ENCODE measurements around the gene CCDC91. TPM values are rescaled to one million over a fixed set of nuclear protein-coding genes. Genes with fewer than 3 reads are reported as not detected.

CCDC91 gene
- total RNA-seq, 1 experiment from 2014 or later: 26.8 TPM

DNA sequence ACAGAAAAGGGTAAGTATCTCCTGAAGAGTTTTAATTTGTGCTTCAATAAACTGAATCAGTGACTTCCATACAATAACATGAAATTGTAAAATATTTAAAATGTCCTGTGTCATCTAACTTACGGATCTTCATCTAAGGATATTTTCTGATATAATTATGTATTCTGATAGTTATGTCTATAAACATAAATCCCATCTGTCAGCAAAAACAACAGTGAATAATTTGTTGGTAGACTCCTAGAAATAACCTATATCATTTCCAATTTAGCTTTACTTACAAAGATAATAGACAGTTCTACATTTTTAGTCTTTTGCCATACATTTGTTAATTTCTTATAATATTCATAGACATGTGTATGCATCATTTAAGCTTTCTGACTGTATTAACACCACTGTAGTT lies 293.9 kb downstream of the CCDC91 start:
- Histone ChIP-seq H3K36me3 (ENCODE audit: insufficient read depth, low read length, poor library complexity, severe bottlenecking) (no peaks in the 10 kb centered on the region), H3K9me3 (ENCODE audit: low read depth, low read length, poor library complexity, severe bottlenecking) (no peaks in the 10 kb centered on the region), H3K27me3 (replicated peaks; ENCODE audit: insufficient read depth, low read depth, low read length, poor library complexity) (no peaks in the 10 kb centered on the region), H3K4me1 (ENCODE audit: insufficient read depth, low read length, poor library complexity, severe bottlenecking) (no peaks in the 10 kb centered on the region), H3K27ac (ENCODE audit: low read depth, low read length, poor library complexity, severe bottlenecking) (no peak overlapping the region), H3K4me3 (ENCODE audit: low read depth, low read length, poor library complexity, severe bottlenecking) (no peak overlapping the region)
- DNase-seq (ENCODE audit: low spot score): no peak
- TF ChIP-seq CTCF (conservative IDR thresholded peaks at IDR 0.05; ENCODE audit: low read depth, low read length) (no peak), EZH2 (IDR thresholded peaks at IDR 0.05; ENCODE audit: borderline replicate concordance, low read depth, low read length, poor library complexity, severe bottlenecking) (no peak)
- intact Hi-C loops (cut with micrococcal nuclease; ENCODE audit: unreplicated experiment): no loop called here
- ChIA-PET CTCF (no interaction called here), POLR2A (ENCODE audit: low non-redundant PET) (no interaction called here)
- no TSS peak for BruUV-seq (replicated peaks)

DNA sequence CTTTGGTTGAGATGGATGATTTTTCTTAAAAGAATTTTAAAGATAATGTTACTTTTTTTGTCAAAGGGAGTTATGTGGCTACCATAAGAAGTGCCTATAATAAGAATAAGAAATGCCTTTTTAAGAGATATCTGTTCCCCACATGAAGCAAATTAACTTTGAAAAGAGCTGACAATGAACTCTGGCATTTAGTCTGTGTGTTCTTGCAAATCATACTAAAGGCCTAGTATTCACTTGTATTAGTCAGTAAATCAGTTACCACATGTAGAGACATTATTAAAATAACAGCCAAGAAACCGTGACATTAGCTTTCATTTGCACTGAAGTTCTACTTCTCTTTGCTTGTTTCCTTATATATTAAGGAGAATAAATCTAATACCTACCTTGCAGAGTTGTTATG lies 296.3 kb downstream of the CCDC91 start:
- intact Hi-C loops (cut with micrococcal nuclease; ENCODE audit: unreplicated experiment): no loop called here
- Histone ChIP-seq H3K4me3 (ENCODE audit: low read depth, low read length, poor library complexity, severe bottlenecking) (no peak overlapping the region), H3K4me1 (ENCODE audit: insufficient read depth, low read length, poor library complexity, severe bottlenecking) (no peaks in the 10 kb centered on the region), H3K27me3 (replicated peaks; ENCODE audit: insufficient read depth, low read depth, low read length, poor library complexity) (no peaks in the 10 kb centered on the region), H3K9me3 (ENCODE audit: low read depth, low read length, poor library complexity, severe bottlenecking) (no peaks in the 10 kb centered on the region), H3K36me3 (ENCODE audit: insufficient read depth, low read length, poor library complexity, severe bottlenecking) (no peaks in the 10 kb centered on the region), H3K27ac (ENCODE audit: low read depth, low read length, poor library complexity, severe bottlenecking) (no peak overlapping the region)
- TF ChIP-seq EZH2 (IDR thresholded peaks at IDR 0.05; ENCODE audit: borderline replicate concordance, low read depth, low read length, poor library complexity, severe bottlenecking) (no peak), CTCF (conservative IDR thresholded peaks at IDR 0.05; ENCODE audit: low read depth, low read length) (no peak)
- POLR2A ChIA-PET (ENCODE audit: low non-redundant PET): no interaction called here
- no peak for DNase-seq (ENCODE audit: low spot score)
- CTCF ChIA-PET: no interaction called here
- no TSS peak for BruUV-seq (replicated peaks)

- ChIA-PET POLR2A (ENCODE audit: low non-redundant PET) (no interaction called here), CTCF (no interaction called here)
- Histone ChIP-seq H3K36me3 (ENCODE audit: insufficient read depth, low read length, poor library complexity, severe bottlenecking) (no peaks in the 10 kb centered on the region), H3K4me3 (ENCODE audit: low read depth, low read length, poor library complexity, severe bottlenecking) (no peak overlapping the region), H3K4me1 (ENCODE audit: insufficient read depth, low read length, poor library complexity, severe bottlenecking) (no peaks in the 10 kb centered on the region), H3K27ac (ENCODE audit: low read depth, low read length, poor library complexity, severe bottlenecking) (no peak overlapping the region), H3K9me3 (ENCODE audit: low read depth, low read length, poor library complexity, severe bottlenecking) (no peaks in the 10 kb centered on the region), H3K27me3 (replicated peaks; ENCODE audit: insufficient read depth, low read depth, low read length, poor library complexity) (no peaks in the 10 kb centered on the region)
- TF ChIP-seq CTCF (conservative IDR thresholded peaks at IDR 0.05; ENCODE audit: low read depth, low read length) (no peak), EZH2 (IDR thresholded peaks at IDR 0.05; ENCODE audit: borderline replicate concordance, low read depth, low read length, poor library complexity, severe bottlenecking) (no peak)
- intact Hi-C loops (cut with micrococcal nuclease; ENCODE audit: unreplicated experiment): no loop called here
- DNase-seq (ENCODE audit: low spot score): no peak
- no TSS peak for BruUV-seq (replicated peaks)
Measured at GRCh38 chr12:28489246-28489645, 299.0 kb downstream of the CCDC91 start.

Data from A673 (cell line).